ENCODE results near the gene CYSTM1.
"Not testable (repeated sequence)": the region's sequence is repeated elsewhere in the genome, so short reads cannot be mapped to it uniquely, and the experiment has no call there.

CYSTM1 gene

GRCh38 chr5:140178482-140179116, 3.6 kb downstream of the CYSTM1 start:
- no peak for DNase-seq (ENCODE audit: low spot score)

- no peak for DNase-seq (ENCODE audit: low spot score)
These were observed 6.1 kb downstream of the CYSTM1 start for GRCh38 chr5:140181002-140181483.

GRCh38 chr5:140181525-140181924, 6.5 kb downstream of the CYSTM1 start:
- no peak for DNase-seq (ENCODE audit: low spot score)

- no peak for DNase-seq (ENCODE audit: low spot score)
These were observed 7.2 kb downstream of the CYSTM1 start for GRCh38 chr5:140182075-140182711.

GRCh38 chr5:140182803-140183367, 7.9 kb downstream of the CYSTM1 start:
- no peak for DNase-seq (ENCODE audit: low spot score)

GRCh38 chr5:140185409-140185808, 10.4 kb downstream of the CYSTM1 start:
- no peak for DNase-seq (ENCODE audit: low spot score)

- DNase-seq (ENCODE audit: low spot score), result no peak
These were observed 11.3 kb downstream of the CYSTM1 start for GRCh38 chr5:140186267-140186671.

GRCh38 chr5:140189253-140189652, 14.3 kb downstream of the CYSTM1 start:
- DNase-seq (ENCODE audit: low spot score), result no peak

GRCh38 chr5:140189977-140190871, 15.2 kb downstream of the CYSTM1 start:
- DNase-seq (ENCODE audit: low spot score), result no peak

GRCh38 chr5:140190872-140191218, 15.9 kb downstream of the CYSTM1 start:
- no peak for DNase-seq (ENCODE audit: low spot score)

GRCh38 chr5:140192715-140193430, 17.9 kb downstream of the CYSTM1 start:
- no peak for DNase-seq (ENCODE audit: low spot score)

GRCh38 chr5:140194662-140195061, 19.7 kb downstream of the CYSTM1 start:
- no peak for DNase-seq (ENCODE audit: low spot score)

- DNase-seq (ENCODE audit: low spot score), result no peak
These were observed 21.3 kb downstream of the CYSTM1 start for GRCh38 chr5:140196115-140196814.

- no peak for DNase-seq (ENCODE audit: low spot score)
These were observed 22.0 kb downstream of the CYSTM1 start for GRCh38 chr5:140197023-140197422.

GRCh38 chr5:140198915-140199314, 23.9 kb downstream of the CYSTM1 start:
- DNase-seq (ENCODE audit: low spot score), result not testable (repeated sequence)

GRCh38 chr5:140202078-140202477, 27.1 kb downstream of the CYSTM1 start:
- no peak for DNase-seq (ENCODE audit: low spot score)

- no peak for DNase-seq (ENCODE audit: low spot score)
These were observed 27.6 kb downstream of the CYSTM1 start for GRCh38 chr5:140202610-140203009.

GRCh38 chr5:140205216-140205615, 30.2 kb downstream of the CYSTM1 start:
- DNase-seq (ENCODE audit: low spot score), result peak; percentile 66

- no peak for DNase-seq (ENCODE audit: low spot score)
These were observed 31.0 kb downstream of the CYSTM1 start for GRCh38 chr5:140205952-140206351.

- no peak for DNase-seq (ENCODE audit: low spot score)
These were observed 32.4 kb downstream of the CYSTM1 start for GRCh38 chr5:140207250-140207964.

GRCh38 chr5:140208065-140208464, 33.1 kb downstream of the CYSTM1 start:
- DNase-seq (ENCODE audit: low spot score), result no peak
